H1 (cell line): ENCODE results near the gene POTEH. TPM values are rescaled to one million over a fixed set of nuclear protein-coding genes. Genes with fewer than 3 reads are reported as not detected.
"Not testable (repeated sequence)": the region's sequence is repeated elsewhere in the genome, so short reads cannot be mapped to it uniquely, and the experiment has no call there.

Experiments used
- CTCF ChIA-PET: fragments of 300-600 bp; sonication (Branson Sonifier 250); formaldehyde crosslinking; loops from one replicate; lab custom pipeline; 2021; ENCODE audit not compliant: partially characterized antibody; lab: Charles Lee
- POLR2A ChIA-PET: fragments of 300-600 bp; sonication (Branson Sonifier 250); formaldehyde crosslinking; loops from one replicate; lab custom pipeline; 2021; ENCODE audit warnings: inconsistent platforms; ENCODE audit not compliant: partially characterized antibody; lab: Charles Lee
- DNase-seq, 2 experiments: peaks; one replicate each; pipeline versions ENCODE4 v3.0.0 to v3.0.0-alpha.2; 2010 to 2022; ENCODE audit warnings: low spot score in 2 of 2, low read depth in 1 of 2, mixed read lengths in 1 of 2
- FAIRE-seq: peaks from 2 replicates; lab custom pipeline; 2011; peaks lifted over from hg19 to GRCh38; lab: Jason Lieb, UNC
- H2AFZ ChIP-seq: 2 replicates; pipeline ENCODE4 v1.8.1; 2012; ENCODE audit warnings: low read length, inconsistent platforms
- H2AK5ac ChIP-seq: 2 replicates; pipeline ENCODE4 v1.6.1; 2013; ENCODE audit warnings: low read depth, low read length
- H2BK120ac ChIP-seq: replicated peaks from 2 replicates; pipeline ENCODE3; 2013; ENCODE audit warnings: low read depth, low read length, inconsistent platforms
- H2BK12ac ChIP-seq: 2 replicates; pipeline ENCODE4 v1.6.1; 2013; ENCODE audit warnings: low read depth, low read length
- H2BK15ac ChIP-seq: 2 replicates; pipeline ENCODE4 v1.6.1; 2013; ENCODE audit warnings: low read length
- H2BK20ac ChIP-seq: 2 replicates; pipeline ENCODE4 v1.6.1; 2013; ENCODE audit warnings: low read length
- H2BK5ac ChIP-seq: 2 replicates; pipeline ENCODE4 v1.6.1; 2013; ENCODE audit warnings: low read depth, low read length
- H3K14ac ChIP-seq: 2 replicates; pipeline ENCODE4 v1.6.1; 2013; ENCODE audit warnings: inconsistent platforms; ENCODE audit not compliant: insufficient read length
- H3K18ac ChIP-seq: 2 replicates; pipeline ENCODE4 v1.6.1; 2013; ENCODE audit warnings: low read length; ENCODE audit errors: extremely low read depth
- H3K23ac ChIP-seq: 2 replicates; pipeline ENCODE4 v1.6.1; 2013; ENCODE audit warnings: inconsistent platforms; ENCODE audit not compliant: insufficient read length
- H3K23me2 ChIP-seq: 2 replicates; pipeline ENCODE4 v1.6.1; 2013; ENCODE audit warnings: low read depth, low read length
- H3K27ac ChIP-seq: 2 replicates; pipeline ENCODE4 v1.6.1; 2011; ENCODE audit warnings: low read depth, low read length, inconsistent platforms
- H3K27me3 ChIP-seq, 4 experiments: replicated peaks in 1 of 4; 1 replicate in 1 of 4; 2 replicates in 3 of 4; pipeline versions ENCODE4 v1.6.1 to v1.8.1; 2011 to 2013; ENCODE audit warnings: low read length in 3 of 4, mild to moderate bottlenecking in 3 of 4, inconsistent platforms in 2 of 4, mixed read lengths in 2 of 4, moderate library complexity in 1 of 4; ENCODE audit not compliant: control insufficient read depth in 3 of 4, insufficient read depth in 3 of 4; ENCODE audit errors: extremely low read depth in 1 of 4
- H3K36me3 ChIP-seq, 4 experiments: 2 replicates each; pipeline versions ENCODE4 v1.6.1 to v1.8.1; 2011 to 2013; ENCODE audit warnings: mild to moderate bottlenecking in 4 of 4, low read length in 3 of 4, moderate library complexity in 2 of 4, control low read depth in 1 of 4, inconsistent platforms in 1 of 4; ENCODE audit not compliant: insufficient read depth in 4 of 4, control insufficient read depth in 2 of 4
- H3K4ac ChIP-seq: replicated peaks from 2 replicates; pipeline ENCODE3; 2013; ENCODE audit warnings: low read length, low read depth, mixed read lengths, inconsistent platforms; ENCODE audit not compliant: insufficient read length
- H3K4me1 ChIP-seq, 4 experiments: replicated peaks in 1 of 4; 1 replicate in 1 of 4; 2 replicates in 3 of 4; pipeline versions ENCODE4 v1.6.1 to v1.8.1; 2011 to 2013; ENCODE audit warnings: low read length in 3 of 4, inconsistent platforms in 2 of 4, mixed read lengths in 1 of 4; ENCODE audit not compliant: insufficient read depth in 4 of 4, control insufficient read depth in 3 of 4
- H3K4me2 ChIP-seq, 2 experiments: 2 replicates each; pipeline versions ENCODE4 v1.6.1 to v1.8.1; 2011 to 2013; ENCODE audit warnings: low read depth in 2 of 2, low read length in 2 of 2, control low read depth in 1 of 2, inconsistent platforms in 1 of 2, mild to moderate bottlenecking in 1 of 2; ENCODE audit not compliant: insufficient read depth in 1 of 2
- H3K4me3 ChIP-seq, 4 experiments: fragments of 200-600, 300-600 bp in 1 of 4; sonication (generic), shearing (Covaris generic), sonication (Bioruptor Twin) in 1 of 4; 2 replicates each; pipeline versions ENCODE4 v1.5.1 to v1.8.1; 2011 to 2016; ENCODE audit warnings: low read length in 4 of 4, low read depth in 3 of 4, control low read depth in 2 of 4, inconsistent platforms in 2 of 4, mild to moderate bottlenecking in 2 of 4, mixed read lengths in 1 of 4, moderate library complexity in 1 of 4; ENCODE audit not compliant: insufficient read depth in 2 of 4; ENCODE audit errors: extremely low read depth in 1 of 4
- H3K56ac ChIP-seq: replicated peaks from 2 replicates; pipeline ENCODE3; 2013; ENCODE audit warnings: low read depth, mild to moderate bottlenecking, mixed read lengths, low read length, inconsistent platforms; ENCODE audit not compliant: insufficient read length
- H3K79me1 ChIP-seq: 2 replicates; pipeline ENCODE4 v1.6.1; 2013; ENCODE audit warnings: low read depth, low read length, control low read depth
- H3K79me2 ChIP-seq, 2 experiments: 2 replicates each; pipeline versions ENCODE4 v1.6.1 to v1.8.1; 2012 to 2013; ENCODE audit warnings: low read length in 2 of 2, mild to moderate bottlenecking in 2 of 2, inconsistent platforms in 1 of 2; ENCODE audit not compliant: insufficient read depth in 2 of 2, control insufficient read depth in 1 of 2
- H3K9ac ChIP-seq, 4 experiments: replicated peaks in 1 of 4; 1 replicate in 1 of 4; 2 replicates in 3 of 4; pipeline versions ENCODE4 v1.6.1 to v1.8.1; 2011 to 2013; ENCODE audit warnings: low read depth in 3 of 4, low read length in 3 of 4, control low read depth in 2 of 4, mild to moderate bottlenecking in 2 of 4, moderate library complexity in 2 of 4, inconsistent platforms in 1 of 4; ENCODE audit errors: extremely low read depth in 1 of 4
- H3K9me3 ChIP-seq, 2 experiments: 2 replicates each; pipeline versions ENCODE4 v1.6.1 to v1.8.1; 2012 to 2013; ENCODE audit warnings: mild to moderate bottlenecking in 2 of 2, moderate library complexity in 2 of 2, control low read depth in 1 of 2, inconsistent platforms in 1 of 2, low read depth in 1 of 2, low read length in 1 of 2, mixed read lengths in 1 of 2; ENCODE audit not compliant: insufficient read depth in 2 of 2
- H4K20me1 ChIP-seq, 2 experiments: replicated peaks in 1 of 2; 2 replicates each; pipeline versions ENCODE3 to v1.8.1; 2011 to 2013; ENCODE audit warnings: inconsistent platforms in 2 of 2, low read length in 2 of 2, mild to moderate bottlenecking in 1 of 2; ENCODE audit not compliant: insufficient read depth in 2 of 2, control insufficient read depth in 1 of 2
- H4K5ac ChIP-seq: 2 replicates; pipeline ENCODE4 v1.6.1; 2013; ENCODE audit warnings: low read length, low read depth, mixed read lengths, inconsistent platforms; ENCODE audit not compliant: insufficient read length
- H4K8ac ChIP-seq: 2 replicates; pipeline ENCODE4 v1.8.0; 2013; ENCODE audit warnings: mild to moderate bottlenecking, moderate library complexity, low read length, inconsistent platforms; ENCODE audit not compliant: insufficient read depth; ENCODE audit errors: extremely low read depth
- H4K91ac ChIP-seq: replicated peaks from 2 replicates; pipeline ENCODE3; 2013; ENCODE audit warnings: low read length, mixed read lengths, inconsistent platforms; ENCODE audit not compliant: insufficient read length
- WGBS, 2 experiments: shearing (Covaris generic) in 1 of 2; methylation state at CpG; one replicate each; pipeline versions ENCODE4 v1.1.6 to v1.1.7; 2013 to 2015; ENCODE audit warnings: low lambda C conversion rate in 2 of 2, mixed read lengths in 2 of 2, inconsistent platforms in 1 of 2, low coverage in 1 of 2, missing lambda C conversion rate in 1 of 2; ENCODE audit not compliant: insufficient replicate concordance in 2 of 2, insufficient coverage in 1 of 2, insufficient read length in 1 of 2; ENCODE audit errors: extremely low coverage in 1 of 2, missing lambda C conversion rate in 1 of 2; 5-methylcytosine and 5-hydroxymethylcytosine counted together
- polyA plus RNA-seq, 7 experiments: library from polyadenylated mRNA; depleted of rRNA in 3 of 7; stranded (reverse) in 5 of 7; unstranded in 2 of 7; fragments of >200 nt in 5 of 7; fragments of 200-250 nt in 2 of 7; gene quantifications; 1 replicate in 5 of 7; 2 replicates in 1 of 7; 4 replicates in 1 of 7; pipeline versions ENCODE4 v1.2.1 to v1.2.3, GENCODE V29; 2011 to 2013; ENCODE audit warnings: missing spikeins in 2 of 7, mixed read lengths in 2 of 7
- total RNA-seq: library from RNA; stranded (reverse); fragmentation: NEBNext Ultra II Directional; extraction: Animal tissue kit (Norgen Biotek cat#: 25700); gene quantifications from 2 replicates; pipeline ENCODE4 v1.2.1, GENCODE V29; 2021

The POTEH gene
- total and polyA plus RNA-seq, 2 of the 8 experiments (the other 6 are each of a cell fraction or from before 2014, with no cell fraction given): not detected

DNA sequence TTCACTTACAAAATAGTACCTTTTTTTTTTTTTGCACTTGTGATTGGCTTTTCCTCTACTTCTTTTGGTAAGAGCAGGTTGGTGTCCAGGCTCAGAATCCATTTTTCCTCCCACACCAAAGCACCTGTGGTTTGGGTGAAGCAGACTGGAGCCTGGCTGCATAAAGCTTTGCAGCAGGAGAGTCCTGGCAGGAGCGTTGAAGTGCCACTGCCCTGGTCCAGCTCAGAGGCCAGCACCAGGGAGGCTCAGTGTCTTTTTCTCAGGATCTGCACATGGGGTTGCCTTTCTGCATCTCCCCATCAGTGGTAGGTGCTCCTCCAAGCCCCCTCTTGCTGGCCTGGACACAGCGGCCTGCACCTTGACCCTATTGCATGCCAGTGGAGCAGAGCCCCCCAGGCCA, 1.7 kb upstream of the POTEH start:
- 92% methylated on average over 2 of the region's 2 CpGs; no CpG with 5 or more reads in 1 of the 2 experiments for WGBS, 2 experiments
- H3K4ac ChIP-seq, POLR2A ChIA-PET: not testable (repeated sequence)

DNA sequence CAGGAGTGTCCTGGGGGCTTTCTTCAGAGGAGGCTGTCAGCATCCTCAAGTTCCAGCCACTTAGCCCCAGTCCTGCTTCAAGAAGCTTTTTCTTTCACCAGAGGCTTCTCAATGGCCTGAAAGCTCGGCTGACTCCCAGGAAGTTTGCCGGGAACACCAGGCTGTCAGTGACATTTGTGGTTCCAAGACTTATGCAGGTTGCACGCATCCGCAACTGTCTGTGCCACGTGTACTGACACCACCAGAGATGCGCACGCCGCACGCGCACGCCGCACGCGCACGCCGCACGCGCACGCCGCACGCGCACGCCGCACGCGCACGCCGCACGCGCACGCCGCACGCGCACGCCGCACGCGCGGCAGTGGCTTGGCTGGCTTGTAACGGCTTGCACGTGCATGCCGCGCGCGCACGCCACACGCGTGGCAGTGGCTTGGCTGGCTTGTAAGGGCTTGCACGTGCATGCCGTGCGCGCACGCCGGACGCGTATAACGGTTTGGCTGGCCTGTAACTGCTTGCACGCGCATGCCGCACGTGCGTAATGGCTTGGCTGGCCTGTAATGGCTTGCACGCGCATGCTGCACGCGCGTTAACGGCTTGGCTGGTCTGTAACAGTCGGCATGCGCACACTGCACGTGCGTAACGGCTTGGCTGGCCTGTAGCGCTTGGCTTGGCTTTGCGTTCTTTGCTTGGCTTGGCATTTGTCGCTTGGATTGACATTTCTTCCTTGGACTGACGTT, 646 bp upstream of the POTEH start:
- H3K36me3 ChIP-seq, FAIRE-seq, H3K23ac ChIP-seq, H4K8ac ChIP-seq, H3K4me2 ChIP-seq, H3K79me2 ChIP-seq, H2BK12ac ChIP-seq, H3K9ac ChIP-seq, H3K14ac ChIP-seq, H4K20me1 ChIP-seq, H2BK120ac ChIP-seq, H2BK15ac ChIP-seq, H4K91ac ChIP-seq, H3K4ac ChIP-seq, H3K27me3 ChIP-seq, H3K4me3 ChIP-seq, H4K5ac ChIP-seq, H3K18ac ChIP-seq, DNase-seq, H3K79me1 ChIP-seq, H2BK5ac ChIP-seq, CTCF ChIA-PET, H3K23me2 ChIP-seq, H3K56ac ChIP-seq, H3K27ac ChIP-seq, POLR2A ChIA-PET, H3K4me1 ChIP-seq, H2BK20ac ChIP-seq, H2AK5ac ChIP-seq, H2AFZ ChIP-seq: not testable (repeated sequence)
- peaks cover 7 to 34% of the 10 kb centered on the region in 2 experiments; a peak in 2 of 4 replicates for H3K9me3 ChIP-seq
- 96% methylated on average over 44 of the region's 77 CpGs; no CpG with 5 or more reads in 1 of the 2 experiments for WGBS, 2 experiments

More for the DNA sequence above, 1.7 kb upstream of the POTEH start:
- CTCF ChIA-PET, H3K18ac ChIP-seq, H3K56ac ChIP-seq, H2AFZ ChIP-seq, H3K4me1 ChIP-seq, H3K14ac ChIP-seq, H2BK12ac ChIP-seq, H2BK5ac ChIP-seq, H2BK20ac ChIP-seq, FAIRE-seq, H2BK120ac ChIP-seq, H4K5ac ChIP-seq, H3K23ac ChIP-seq, H3K27ac ChIP-seq, H3K27me3 ChIP-seq, H2BK15ac ChIP-seq, H3K9ac ChIP-seq, H3K79me1 ChIP-seq, H2AK5ac ChIP-seq, DNase-seq, H4K20me1 ChIP-seq, H3K79me2 ChIP-seq, H3K4me2 ChIP-seq, H3K4me3 ChIP-seq, H3K36me3 ChIP-seq, H4K91ac ChIP-seq, H4K8ac ChIP-seq, H3K23me2 ChIP-seq: not testable (repeated sequence)
- peaks cover 7 to 34% of the 10 kb centered on the region in 2 experiments; a peak in 2 of 4 replicates for H3K9me3 ChIP-seq
